Right lobe of liver (tissue), 4 donors: ENCODE measurements around the gene ETFRF1.

Experiments used
- CTCF ChIP-seq, 4 donors: fragments of 200-600 bp in 3 of 4; fragments of 450-650 bp in 1 of 4; IDR thresholded peaks; one replicate each; pipeline versions ENCODE4 v1.5.1 to v1.8.0; 2016 to 2022; ENCODE audit warnings: antibody characterized with exemption in 4 of 4, mild to moderate bottlenecking in 2 of 4
- POLR2A ChIP-seq: fragments of 450-650 bp; IDR thresholded peaks from one replicate; pipeline ENCODE4 v1.6.1; 2017; ENCODE audit warnings: antibody characterized with exemption, mild to moderate bottlenecking
- donor health status: DM: no; HTN: no; CAD: no.
- donor health status: DM: no; HTN: no; CAD: no.
- donor health status: DM: no; HTN: yes; CAD: no.

- TF ChIP-seq POLR2A (no peak), CTCF (IDR thresholded peaks at IDR 0.05) (no peak)
Measured at GRCh38 chr12:25186038-25186787, 8.8 kb upstream of the ETFRF1 start.
